Psoas muscle (tissue), 8 donors: ENCODE results near the gene RBBP4. TPM values are rescaled to one million over a fixed set of nuclear protein-coding genes. Genes with fewer than 3 reads are reported as not detected.

ENCODE experiments used
- ATAC-seq, 4 donors: fragments of 200-7000 bp; cut with Tn5 transposase; one replicate each; pipeline ENCODE4 v1.9.1; 2020; ENCODE audit warnings: moderate library complexity in 3 of 4, mild to moderate bottlenecking in 2 of 4
- DNase-seq, 2 donors: peaks; one replicate each; pipeline ENCODE4 v3.0.0-alpha.2; 2020
- H3K27ac ChIP-seq: fragments of 200-600 bp; one replicate; pipeline ENCODE4 v1.8.0; 2022
- H3K27me3 ChIP-seq, 3 donors: fragments of 200-600 bp in 1 of 3; one replicate each; pipeline versions ENCODE4 v1.6.1 to v1.8.0; 2013 to 2022; ENCODE audit warnings: low read length in 2 of 3, mild to moderate bottlenecking in 2 of 3, moderate library complexity in 1 of 3; ENCODE audit not compliant: insufficient read depth in 3 of 3
- H3K36me3 ChIP-seq, 2 donors: fragments of 200-600 bp in 1 of 2; one replicate each; pipeline versions ENCODE4 v1.6.1 to v1.8.0; 2013 to 2022; ENCODE audit warnings: low read depth in 1 of 2, mild to moderate bottlenecking in 1 of 2, moderate library complexity in 1 of 2; ENCODE audit not compliant: insufficient read depth in 1 of 2
- H3K4me1 ChIP-seq: fragments of 200-600 bp; one replicate; pipeline ENCODE4 v1.8.0; 2022
- H3K4me3 ChIP-seq: fragments of 200-600 bp; one replicate; pipeline ENCODE4 v1.8.0; 2022; ENCODE audit warnings: mild to moderate bottlenecking
- H3K9me3 ChIP-seq: fragments of 200-600 bp; one replicate; pipeline ENCODE4 v1.8.0; 2022
- WGBS, 3 donors: extraction: QIAGEN DNeasy Blood & Tissue Kit; methylation state at CpG; one replicate each; pipeline versions ENCODE4 v1.1.6 to v1.1.7; 2013; 5-methylcytosine and 5-hydroxymethylcytosine counted together
- intact Hi-C, 2 donors: fragments of 100-400 bp; cut with DNase I; formaldehyde crosslinking; loops; one replicate each; pipeline versions ENCODE4 v1.11.0 to v1.14.2; 2022
- polyA plus RNA-seq, 3 donors: library from polyadenylated mRNA; stranded (reverse); fragments of 200-250 nt; gene quantifications; one replicate each; pipeline ENCODE4 v1.2.3, GENCODE V29; 2013
- total RNA-seq, 4 donors: library from RNA; stranded (reverse); fragmentation: NEBNext Ultra II Directional in 2 of 4; extraction: Animal tissue kit (Norgen Biotek cat#: 25700) in 2 of 4; gene quantifications; one replicate each; pipeline versions ENCODE4 v1.2.1 to v1.2.4, GENCODE V29; 2021 to 2023
- TF ChIP-seq, protein P1 (sequence below): fragments of 200-600 bp; IDR thresholded peaks from one replicate; pipeline ENCODE4 v1.8.0; 2022; ENCODE audit warnings: antibody characterized with exemption
- donor health status: healthy with polysubstance abuse.
- donor health status: DM: no; HTN: no; CAD: no; lungs with moderate emphysema.
- donor health status: Bipolar disorder and iron deficiency.
- donor health status: healthy.
- donor health status: DM: yes; HTN: yes; CAD: no.
- donor health status: DM: no; HTN: no; CAD: no.
- donor health status: DM: no; HTN: no; CAD: no.
- donor health status: DM: yes; HTN: yes; CAD: no.

Gene RBBP4
- total and polyA plus RNA-seq, 7 donors = 29.5 to 87.8 (median 66.3) TPM

DNA sequence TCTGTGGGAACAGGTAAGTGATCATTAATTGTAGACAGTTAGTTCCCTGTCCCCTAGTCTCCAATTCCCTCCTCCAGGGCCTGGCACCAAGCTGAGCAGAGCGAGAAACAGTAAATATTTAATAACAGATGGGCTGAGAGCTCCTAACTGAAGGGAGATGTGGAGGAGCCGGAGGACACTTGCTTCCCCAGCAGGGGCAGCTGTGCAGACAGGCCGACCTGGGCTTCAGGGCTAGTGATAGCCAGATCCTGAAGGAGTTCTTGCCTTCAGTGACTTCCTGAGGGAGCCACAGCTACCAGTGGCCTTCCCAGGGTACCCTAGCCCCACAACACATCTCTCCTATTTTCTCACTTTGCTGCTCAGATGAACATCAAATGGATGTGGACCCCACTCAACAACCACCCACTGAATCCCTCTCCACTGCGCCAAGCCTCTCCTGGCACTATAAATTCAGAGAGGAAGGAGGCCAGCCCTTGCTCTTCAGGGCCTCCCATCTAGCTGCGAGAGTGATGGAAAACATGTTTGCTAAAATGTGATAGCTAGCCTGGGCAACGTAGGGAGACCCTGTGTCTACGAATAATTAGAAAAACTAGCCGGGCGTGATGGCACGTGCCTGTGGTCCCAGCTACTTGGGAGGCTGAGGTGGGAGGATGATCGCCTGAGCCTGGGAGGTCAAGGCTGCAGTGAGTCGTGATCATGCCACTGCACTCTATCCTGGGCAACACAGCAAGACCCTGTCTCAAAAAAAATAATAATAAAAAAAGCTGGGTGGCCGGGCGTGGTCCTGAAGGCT lies 78.4 kb downstream of the RBBP4 start:
- Histone ChIP-seq H3K9me3 (no peaks in the 10 kb centered on the region), H3K36me3 (no peaks in the 10 kb centered on the region), H3K27me3 (no peaks in the 10 kb centered on the region), H3K4me1 (peaks cover 7% of the 10 kb centered on the region), H3K4me3 (no peak overlapping the region), H3K27ac (no peak overlapping the region)
- DNase-seq (no peak), ATAC-seq (no peak)
- intact Hi-C loops = no loop called here
- TF ChIP-seq, protein P1, sequence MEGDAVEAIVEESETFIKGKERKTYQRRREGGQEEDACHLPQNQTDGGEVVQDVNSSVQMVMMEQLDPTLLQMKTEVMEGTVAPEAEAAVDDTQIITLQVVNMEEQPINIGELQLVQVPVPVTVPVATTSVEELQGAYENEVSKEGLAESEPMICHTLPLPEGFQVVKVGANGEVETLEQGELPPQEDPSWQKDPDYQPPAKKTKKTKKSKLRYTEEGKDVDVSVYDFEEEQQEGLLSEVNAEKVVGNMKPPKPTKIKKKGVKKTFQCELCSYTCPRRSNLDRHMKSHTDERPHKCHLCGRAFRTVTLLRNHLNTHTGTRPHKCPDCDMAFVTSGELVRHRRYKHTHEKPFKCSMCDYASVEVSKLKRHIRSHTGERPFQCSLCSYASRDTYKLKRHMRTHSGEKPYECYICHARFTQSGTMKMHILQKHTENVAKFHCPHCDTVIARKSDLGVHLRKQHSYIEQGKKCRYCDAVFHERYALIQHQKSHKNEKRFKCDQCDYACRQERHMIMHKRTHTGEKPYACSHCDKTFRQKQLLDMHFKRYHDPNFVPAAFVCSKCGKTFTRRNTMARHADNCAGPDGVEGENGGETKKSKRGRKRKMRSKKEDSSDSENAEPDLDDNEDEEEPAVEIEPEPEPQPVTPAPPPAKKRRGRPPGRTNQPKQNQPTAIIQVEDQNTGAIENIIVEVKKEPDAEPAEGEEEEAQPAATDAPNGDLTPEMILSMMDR = no peak
- 75 to 81% (median 79%) methylated on average over 14 of the region's 14 CpGs for WGBS, 3 donors

DNA sequence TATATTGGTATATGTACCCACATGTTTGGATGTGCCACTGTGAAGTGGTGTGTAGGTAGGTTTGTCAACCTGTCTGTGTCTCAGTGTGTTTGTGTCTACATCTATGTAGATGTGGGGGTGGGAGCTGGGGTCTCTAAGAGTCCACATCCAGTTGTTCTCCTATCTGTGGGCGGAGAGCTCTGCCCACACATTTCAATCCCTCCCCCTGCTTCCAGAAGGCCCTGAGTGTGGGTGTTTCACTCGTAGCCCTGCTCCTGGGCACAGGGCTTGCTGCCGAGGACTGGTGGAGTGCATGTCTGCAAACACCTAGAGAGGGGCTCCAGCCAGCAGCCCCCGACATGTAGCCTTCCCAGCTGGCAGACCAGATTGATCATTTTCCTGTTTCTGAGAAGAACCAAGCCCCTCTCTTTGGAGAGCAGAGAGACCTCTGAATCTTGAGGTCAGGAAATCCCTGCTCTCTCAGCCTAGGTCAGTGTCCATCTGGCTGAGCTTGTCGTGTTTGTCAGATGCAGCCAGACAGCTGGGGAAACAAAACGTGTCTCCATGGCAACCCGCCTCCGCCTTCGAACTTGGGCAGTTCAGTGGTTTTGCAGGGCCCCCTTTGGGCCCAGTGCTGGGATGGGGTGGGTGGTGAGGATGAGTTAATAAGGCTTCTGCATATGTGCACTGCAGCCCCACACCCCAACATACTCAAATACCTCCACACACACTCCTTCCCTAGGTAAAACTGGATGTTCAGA lies 82.7 kb downstream of the RBBP4 start:
- no peaks in the 10 kb centered on the region for H3K27me3 ChIP-seq
- H3K27ac ChIP-seq = no peak overlapping the region
- 36 to 48% (median 46%) methylated on average over 9 of the region's 9 CpGs for WGBS, 3 donors
- DNase-seq (peak in 1 of 2 donors; percentile 61), ATAC-seq (no peak)
- intact Hi-C loops = no loop called here
- H3K9me3 ChIP-seq = no peaks in the 10 kb centered on the region
- no peaks in the 10 kb centered on the region for H3K4me1 ChIP-seq
- H3K4me3 ChIP-seq = no peak overlapping the region
- TF ChIP-seq, protein P1 = no peak
- H3K36me3 ChIP-seq = no peaks in the 10 kb centered on the region

Other genes with a start within 250 kb of the RBBP4 start
- not detected for gene ZBTB8B, start 186.1 kb upstream of the RBBP4 start, total RNA-seq
- gene ZBTB8B, start 186.1 kb upstream of the RBBP4 start, polyA plus RNA-seq = under 1 TPM in 2 of 3 donors, not detected in 1; under 0.01 TPM
- gene ZBTB8A, start 111.8 kb upstream of the RBBP4 start, total RNA-seq = 1 to 10 TPM; 2.3 to 3.6 (median 2.9) TPM
- gene ZBTB8A, start 111.8 kb upstream of the RBBP4 start, polyA plus RNA-seq = 1 to 10 TPM; 1.6 to 2.5 (median 2.0) TPM
- gene ZBTB8OS, start 658 bp upstream of the RBBP4 start, total RNA-seq = 10 to 100 TPM; 25.3 to 38.5 (median 29.4) TPM
- gene ZBTB8OS, start 658 bp upstream of the RBBP4 start, polyA plus RNA-seq = 10 to 100 TPM; 42.9 to 76.4 (median 47.6) TPM
- 10 to 100 TPM; 40.4 to 82.5 (median 54.4) TPM for gene SYNC, start 51.6 kb downstream of the RBBP4 start, total RNA-seq
- gene SYNC, start 51.6 kb downstream of the RBBP4 start, polyA plus RNA-seq = 10 to 100 TPM; 46.1 to 74.7 (median 49.1) TPM
- gene YARS1, start 166.2 kb downstream of the RBBP4 start, total RNA-seq = 10 to 100 TPM; 36.9 to 90.2 (median 72.4) TPM
- 100 to 1,000 TPM in 1 of 3 donors, 10 to 100 TPM in 2; 43.0 to 114 (median 90.9) TPM for gene YARS1, start 166.2 kb downstream of the RBBP4 start, polyA plus RNA-seq
- gene S100PBP, start 166.4 kb downstream of the RBBP4 start, total RNA-seq = 10 to 100 TPM in 3 of 4 donors, 1 to 10 TPM in 1; 9.7 to 18.1 (median 12.9) TPM
- gene S100PBP, start 166.4 kb downstream of the RBBP4 start, polyA plus RNA-seq = 1 to 10 TPM; 3.9 to 7.7 (median 4.5) TPM
- gene FNDC5, start 219.7 kb downstream of the RBBP4 start, total RNA-seq = 100 to 1,000 TPM in 1 of 4 donors, 10 to 100 TPM in 3; 72.8 to 184 (median 86.6) TPM
- 100 to 1,000 TPM in 1 of 3 donors, 10 to 100 TPM in 2; 73.3 to 176 (median 91.6) TPM for gene FNDC5, start 219.7 kb downstream of the RBBP4 start, polyA plus RNA-seq
- not detected for gene HPCA, start 235.3 kb downstream of the RBBP4 start, total RNA-seq
- gene HPCA, start 235.3 kb downstream of the RBBP4 start, polyA plus RNA-seq = under 1 TPM in 1 of 3 donors, not detected in 2; 0.22 TPM